RWPE2 (cell line): Measurements from ENCODE around the gene SHC2.
A peak's percentile ranks its signal among the peaks of the same experiment; 100 is the strongest.
"Not testable (repeated sequence)": the region's sequence is repeated elsewhere in the genome, so short reads cannot be mapped to it uniquely, and the experiment has no call there.

Experiments used
- ATAC-seq: fragments of 200-7000 bp; cut with Tn5 transposase; 3 replicates; pipeline ENCODE4 v1.9.1; 2021; ENCODE audit warnings: low read depth
- DNase-seq: peaks from one replicate; pipeline ENCODE4 v3.0.0-alpha.2; 2020; ENCODE audit warnings: low spot score
- H3K27ac ChIP-seq: fragments of 450-650 bp; 2 replicates; pipeline ENCODE4 v1.5.1; 2017; ENCODE audit warnings: mild to moderate bottlenecking; ENCODE audit not compliant: poor library complexity, severe bottlenecking
- H3K27me3 ChIP-seq: fragments of 250-450 bp; sonication (Bioruptor Pico); 2 replicates; pipeline ENCODE4 v1.5.1; 2021; ENCODE audit warnings: mild to moderate bottlenecking, moderate library complexity; ENCODE audit not compliant: insufficient read depth, poor library complexity, severe bottlenecking
- H3K36me3 ChIP-seq: fragments of 250-450 bp; sonication (Bioruptor Pico); 2 replicates; pipeline ENCODE4 v1.5.1; 2020; ENCODE audit warnings: low read depth, mild to moderate bottlenecking, moderate library complexity
- H3K4me1 ChIP-seq: fragments of 250-450 bp; sonication (Bioruptor Pico); 2 replicates; pipeline ENCODE4 v1.5.1; 2021; ENCODE audit warnings: mild to moderate bottlenecking, moderate library complexity; ENCODE audit not compliant: insufficient read depth, poor library complexity, severe bottlenecking
- H3K4me3 ChIP-seq: fragments of 250-450 bp; sonication (Bioruptor Pico); 2 replicates; pipeline ENCODE4 v1.5.1; 2021; ENCODE audit warnings: mild to moderate bottlenecking, moderate library complexity; ENCODE audit not compliant: severe bottlenecking
- H3K9me3 ChIP-seq: fragments of 250-450 bp; sonication (Bioruptor Pico); 2 replicates; pipeline ENCODE4 v1.5.1; 2021; ENCODE audit warnings: mild to moderate bottlenecking, moderate library complexity; ENCODE audit not compliant: severe bottlenecking
- CTCF ChIP-seq: fragments of 450-650 bp; IDR thresholded peaks from one replicate; pipeline ENCODE4 v1.5.1; 2017; ENCODE audit warnings: mild to moderate bottlenecking, moderate library complexity; ENCODE audit not compliant: poor library complexity, severe bottlenecking

SHC2 gene

GRCh38 chr19:389255-389934, 71.4 kb downstream of the SHC2 start:
- peaks cover 4% of the 10 kb centered on the region for H3K4me1 ChIP-seq
- no peaks in the 10 kb centered on the region for H3K27me3 ChIP-seq
- no peak overlapping the region for H3K4me3 ChIP-seq
- ATAC-seq = no peak
- no peaks in the 10 kb centered on the region for H3K9me3 ChIP-seq
- H3K27ac ChIP-seq = no peak overlapping the region
- no peak for DNase-seq
- no peak for TF ChIP-seq CTCF
- H3K36me3 ChIP-seq = no peaks in the 10 kb centered on the region

- ATAC-seq (no peak), DNase-seq (no peak)
- Histone ChIP-seq H3K27me3 (no peaks in the 10 kb centered on the region), H3K4me1 (peaks cover 4% of the 10 kb centered on the region), H3K36me3 (no peaks in the 10 kb centered on the region), H3K9me3 (no peaks in the 10 kb centered on the region), H3K27ac (no peak overlapping the region), H3K4me3 (no peak overlapping the region)
- no peak for TF ChIP-seq CTCF
Measured at GRCh38 chr19:388691-389090, 72.1 kb downstream of the SHC2 start.

GRCh38 chr19:387777-388176, 73.1 kb downstream of the SHC2 start:
- Histone ChIP-seq H3K27me3 (no peaks in the 10 kb centered on the region), H3K4me3 (no peak overlapping the region), H3K27ac (peak overlapping the region; percentile 62), H3K9me3 (no peaks in the 10 kb centered on the region), H3K4me1 (peaks cover 7% of the 10 kb centered on the region), H3K36me3 (no peaks in the 10 kb centered on the region)
- no peak for TF ChIP-seq CTCF
- ATAC-seq = no peak
- no peak for DNase-seq

DNA sequence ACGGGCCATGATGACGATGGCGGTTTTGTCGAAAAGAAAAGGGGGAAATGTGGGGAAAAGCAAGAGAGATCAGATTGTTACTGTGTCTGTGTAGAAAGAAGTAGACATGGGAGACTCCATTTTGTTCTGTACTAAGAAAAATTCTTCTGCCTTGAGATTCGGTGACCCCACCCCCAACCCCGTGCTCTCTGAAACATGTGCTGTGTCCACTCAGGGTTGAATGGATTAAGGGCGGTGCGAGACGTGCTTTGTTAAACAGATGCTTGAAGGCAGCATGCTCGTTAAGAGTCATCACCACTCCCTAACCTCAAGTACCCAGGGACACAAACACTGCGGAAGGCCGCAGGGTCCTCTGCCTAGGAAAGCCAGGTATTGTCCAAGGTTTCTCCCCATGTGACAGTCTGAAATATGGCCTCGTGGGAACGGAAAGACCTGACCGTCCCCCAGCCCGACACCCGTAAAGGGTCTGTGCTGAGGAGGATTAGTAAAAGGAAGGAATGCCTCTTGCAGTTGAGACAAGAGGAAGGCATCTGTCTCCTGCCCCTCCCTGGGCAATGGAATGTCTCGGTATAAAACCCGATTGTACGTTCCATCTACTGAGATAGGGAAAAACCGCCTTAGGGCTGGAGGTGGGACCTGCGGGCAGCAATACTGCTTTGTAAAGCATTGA, 74.1 kb downstream of the SHC2 start:
- not testable (repeated sequence) for H3K27me3 ChIP-seq, H3K4me3 ChIP-seq, H3K36me3 ChIP-seq, H3K9me3 ChIP-seq, DNase-seq, ATAC-seq, H3K4me1 ChIP-seq
- H3K27ac ChIP-seq = peak overlapping the region; percentile 62

GRCh38 chr19:386189-386588, 74.6 kb downstream of the SHC2 start:
- ATAC-seq, H3K27ac ChIP-seq, DNase-seq, H3K27me3 ChIP-seq, H3K9me3 ChIP-seq, H3K4me1 ChIP-seq, H3K4me3 ChIP-seq, H3K36me3 ChIP-seq: not testable (repeated sequence)

GRCh38 chr19:384799-385169, 76.0 kb downstream of the SHC2 start:
- no peak for TF ChIP-seq CTCF
- Histone ChIP-seq H3K27me3 (no peaks in the 10 kb centered on the region), H3K36me3 (no peaks in the 10 kb centered on the region), H3K4me3 (no peak overlapping the region), H3K9me3 (no peaks in the 10 kb centered on the region), H3K27ac (no peak overlapping the region), H3K4me1 (peaks cover 9% of the 10 kb centered on the region)
- ATAC-seq (no peak), DNase-seq (no peak)
